Kidney tubule cell (primary cell): ENCODE results near the gene TREM2.
"Not testable (repeated sequence)": the region's sequence is repeated elsewhere in the genome, so short reads cannot be mapped to it uniquely, and the experiment has no call there.

Experiments used
- DNase-seq: peaks from one replicate; pipeline ENCODE4 v3.0.0-alpha.2; 2018; ENCODE audit warnings: low spot score

Gene TREM2

GRCh38 chr6:41162687-41163418 lies at the start of gene TREM2:
Gene TREM2 (minus strand): TSS chr6:41163116. CDS start chr6:41163082, 34 bp downstream.
- DNase-seq = no peak

GRCh38 chr6:41209547-41210320 lies 46.8 kb upstream of the TREM2 start:
- DNase-seq = no peak

GRCh38 chr6:41208439-41209106 lies 45.7 kb upstream of the TREM2 start:
- no peak for DNase-seq

- DNase-seq = no peak
Observed at GRCh38 chr6:41204156-41204555, 41.2 kb upstream of the TREM2 start.

GRCh38 chr6:41201764-41202173 lies 38.9 kb upstream of the TREM2 start:
- DNase-seq = no peak

GRCh38 chr6:41200901-41201763 lies 38.2 kb upstream of the TREM2 start, which contains the start of gene TREML2:
Gene TREML2 (minus strand): TSS chr6:41201149. CDS start chr6:41201008, 141 bp downstream.
- no peak for DNase-seq

GRCh38 chr6:41200296-41200900 lies 37.5 kb upstream of the TREM2 start:
- peak; percentile 26 for DNase-seq

- DNase-seq = no peak
Observed at GRCh38 chr6:41199552-41200246, 36.8 kb upstream of the TREM2 start.

- no peak for DNase-seq
Observed at GRCh38 chr6:41197234-41197633, 34.3 kb upstream of the TREM2 start.

- no peak for DNase-seq
Observed at GRCh38 chr6:41194386-41194785, 31.5 kb upstream of the TREM2 start.

GRCh38 chr6:41193884-41194283 lies 31.0 kb upstream of the TREM2 start:
- DNase-seq = no peak

- no peak for DNase-seq
Observed at GRCh38 chr6:41193171-41193734, 30.3 kb upstream of the TREM2 start.

- DNase-seq = peak; percentile 36
Observed at GRCh38 chr6:41191569-41191968, 28.7 kb upstream of the TREM2 start.

- DNase-seq = no peak
Observed at GRCh38 chr6:41190791-41191190, 27.9 kb upstream of the TREM2 start.

- no peak for DNase-seq
Observed at GRCh38 chr6:41189967-41190366, 27.1 kb upstream of the TREM2 start.

- not testable (repeated sequence) for DNase-seq
Observed at GRCh38 chr6:41189046-41189445, 26.1 kb upstream of the TREM2 start.

GRCh38 chr6:41187924-41188886 lies 25.3 kb upstream of the TREM2 start:
- DNase-seq = no peak

GRCh38 chr6:41186031-41186562 lies 23.2 kb upstream of the TREM2 start:
- DNase-seq = no peak

- DNase-seq = no peak
Observed at GRCh38 chr6:41184761-41185160, 21.8 kb upstream of the TREM2 start.
